PC-9 (cell line): Measurements from ENCODE around the gene NUP133.

Experiments
- EZH2 ChIP-seq: fragments of 200-600 bp; sonication (generic); IDR thresholded peaks from 2 replicates; pipeline ENCODE4 v1.8.0; 2017; ENCODE audit warnings: antibody characterized with exemption, low read depth
- TF ChIP-seq, protein P1 (sequence below): fragments of 200-600 bp; sonication (generic); conservative IDR thresholded peaks from 2 replicates; pipeline ENCODE4 v1.6.1; 2017; ENCODE audit warnings: mixed run types, antibody characterized with exemption, mild to moderate bottlenecking, moderate library complexity

DNA sequence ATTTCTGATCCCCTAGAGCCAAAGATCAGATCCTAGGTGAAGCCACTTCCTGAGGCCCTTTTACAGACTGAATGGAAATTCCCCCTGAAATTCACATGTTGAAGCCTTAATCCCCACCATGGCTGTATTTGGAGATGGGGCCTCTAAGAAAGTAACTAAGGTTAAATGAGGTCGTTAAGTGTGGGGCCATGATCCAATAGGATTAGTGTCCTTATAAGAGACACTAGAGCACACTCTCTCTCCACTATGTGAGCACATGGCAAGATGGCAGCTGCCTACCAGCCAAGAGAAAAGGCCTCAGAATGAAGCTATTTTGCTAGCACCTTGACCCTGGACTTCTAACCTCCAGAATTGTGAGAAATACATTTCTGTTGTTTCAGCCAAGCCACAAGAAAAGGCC, 36.4 kb upstream of the NUP133 start:
- TF ChIP-seq, protein P1, sequence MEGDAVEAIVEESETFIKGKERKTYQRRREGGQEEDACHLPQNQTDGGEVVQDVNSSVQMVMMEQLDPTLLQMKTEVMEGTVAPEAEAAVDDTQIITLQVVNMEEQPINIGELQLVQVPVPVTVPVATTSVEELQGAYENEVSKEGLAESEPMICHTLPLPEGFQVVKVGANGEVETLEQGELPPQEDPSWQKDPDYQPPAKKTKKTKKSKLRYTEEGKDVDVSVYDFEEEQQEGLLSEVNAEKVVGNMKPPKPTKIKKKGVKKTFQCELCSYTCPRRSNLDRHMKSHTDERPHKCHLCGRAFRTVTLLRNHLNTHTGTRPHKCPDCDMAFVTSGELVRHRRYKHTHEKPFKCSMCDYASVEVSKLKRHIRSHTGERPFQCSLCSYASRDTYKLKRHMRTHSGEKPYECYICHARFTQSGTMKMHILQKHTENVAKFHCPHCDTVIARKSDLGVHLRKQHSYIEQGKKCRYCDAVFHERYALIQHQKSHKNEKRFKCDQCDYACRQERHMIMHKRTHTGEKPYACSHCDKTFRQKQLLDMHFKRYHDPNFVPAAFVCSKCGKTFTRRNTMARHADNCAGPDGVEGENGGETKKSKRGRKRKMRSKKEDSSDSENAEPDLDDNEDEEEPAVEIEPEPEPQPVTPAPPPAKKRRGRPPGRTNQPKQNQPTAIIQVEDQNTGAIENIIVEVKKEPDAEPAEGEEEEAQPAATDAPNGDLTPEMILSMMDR = no peak
- TF ChIP-seq EZH2 = no peak
